SK-N-SH treated with all-trans-retinoic acid at 6 μM for 48 hours (cell line): ENCODE data around the gene NBPF14.
"Not testable (repeated sequence)": the region's sequence is repeated elsewhere in the genome, so short reads cannot be mapped to it uniquely, and the experiment has no call there.

ENCODE experiments used
- ARNTL ChIP-seq: fragments of 450-650 bp; formaldehyde crosslinking; IDR thresholded peaks from 2 replicates; pipeline ENCODE4 v1.5.0; 2020; ENCODE audit warnings: low read depth, mild to moderate bottlenecking, moderate library complexity, borderline replicate concordance
- OSR1 ChIP-seq: fragments of 250-450 bp; sonication (Bioruptor Pico); IDR thresholded peaks from 2 replicates; pipeline ENCODE4 v1.8.0; 2022; ENCODE audit warnings: moderate library complexity, mild to moderate bottlenecking, inconsistent platforms
- POU6F1 ChIP-seq: fragments of 250-450 bp; sonication (Bioruptor Pico); IDR thresholded peaks from 2 replicates; pipeline ENCODE4 v1.8.0; 2021; ENCODE audit warnings: low read depth, mild to moderate bottlenecking, moderate library complexity, borderline replicate concordance
- RARB ChIP-seq: fragments of 250-450 bp; sonication (Bioruptor Pico); IDR thresholded peaks from 2 replicates; pipeline ENCODE4 v1.8.0; 2021; ENCODE audit warnings: mild to moderate bottlenecking, moderate library complexity
- SNAI2 ChIP-seq: fragments of 250-450 bp; sonication (Bioruptor Pico); IDR thresholded peaks from 2 replicates; pipeline ENCODE4 v1.5.0; 2020; ENCODE audit warnings: mild to moderate bottlenecking, moderate library complexity
- TCF4 ChIP-seq: fragments of 250-450 bp; sonication (Bioruptor Pico); IDR thresholded peaks from 2 replicates; pipeline ENCODE4 v1.8.0; 2021; ENCODE audit warnings: mild to moderate bottlenecking, moderate library complexity, borderline replicate concordance
- ZC3H10 ChIP-seq: fragments of 250-450 bp; sonication (Bioruptor Pico); IDR thresholded peaks from 2 replicates; pipeline ENCODE4 v1.5.1; 2021; ENCODE audit warnings: mild to moderate bottlenecking, moderate library complexity
- ZFP30 ChIP-seq: fragments of 450-650 bp; formaldehyde crosslinking; IDR thresholded peaks from 2 replicates; pipeline ENCODE4 v1.5.0; 2022; ENCODE audit warnings: mild to moderate bottlenecking, moderate library complexity
- ZNF565 ChIP-seq: fragments of 450-650 bp; formaldehyde crosslinking; conservative IDR thresholded peaks from 2 replicates; pipeline ENCODE4 v1.5.0; 2020; ENCODE audit warnings: low read depth, mild to moderate bottlenecking, moderate library complexity
- ZNF8 ChIP-seq: fragments of 450-650 bp; formaldehyde crosslinking; IDR thresholded peaks from 2 replicates; pipeline ENCODE4 v1.5.0; 2020; ENCODE audit warnings: mild to moderate bottlenecking, moderate library complexity
- TF ChIP-seq, protein P1 (sequence below): fragments of 250-450 bp; sonication (Bioruptor Pico); IDR thresholded peaks from 2 replicates; pipeline ENCODE4 v1.5.1; 2021; ENCODE audit warnings: mild to moderate bottlenecking, moderate library complexity
- TF ChIP-seq, protein P2 (sequence below): fragments of 250-450 bp; sonication (Bioruptor Pico); IDR thresholded peaks from 2 replicates; pipeline ENCODE4 v1.8.0; 2020; ENCODE audit warnings: mild to moderate bottlenecking, moderate library complexity, borderline replicate concordance
- TF ChIP-seq, protein P3 (sequence below): fragments of 250-450 bp; sonication (Bioruptor Pico); IDR thresholded peaks from 2 replicates; pipeline ENCODE4 v1.5.0; 2020; ENCODE audit warnings: mild to moderate bottlenecking, moderate library complexity
- TF ChIP-seq, protein P4 (sequence below): fragments of 250-450 bp; sonication (Bioruptor Pico); IDR thresholded peaks from 2 replicates; pipeline ENCODE4 v1.5.1; 2020; ENCODE audit warnings: low read depth, mild to moderate bottlenecking, moderate library complexity

GRCh38 chr1:148522072-148522471, 73.7 kb downstream of the NBPF14 start:
- TF ChIP-seq, protein P1, sequence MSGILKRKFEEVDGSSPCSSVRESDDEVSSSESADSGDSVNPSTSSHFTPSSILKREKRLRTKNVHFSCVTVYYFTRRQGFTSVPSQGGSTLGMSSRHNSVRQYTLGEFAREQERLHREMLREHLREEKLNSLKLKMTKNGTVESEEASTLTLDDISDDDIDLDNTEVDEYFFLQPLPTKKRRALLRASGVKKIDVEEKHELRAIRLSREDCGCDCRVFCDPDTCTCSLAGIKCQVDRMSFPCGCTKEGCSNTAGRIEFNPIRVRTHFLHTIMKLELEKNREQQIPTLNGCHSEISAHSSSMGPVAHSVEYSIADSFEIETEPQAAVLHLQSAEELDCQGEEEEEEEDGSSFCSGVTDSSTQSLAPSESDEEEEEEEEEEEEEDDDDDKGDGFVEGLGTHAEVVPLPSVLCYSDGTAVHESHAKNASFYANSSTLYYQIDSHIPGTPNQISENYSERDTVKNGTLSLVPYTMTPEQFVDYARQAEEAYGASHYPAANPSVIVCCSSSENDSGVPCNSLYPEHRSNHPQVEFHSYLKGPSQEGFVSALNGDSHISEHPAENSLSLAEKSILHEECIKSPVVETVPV = not testable (repeated sequence)
- not testable (repeated sequence) for TF ChIP-seq TCF4, ZC3H10, ARNTL, RARB, ZNF565, ZFP30, SNAI2, POU6F1, OSR1, ZNF8 (CRISPR knock-in tag)
- TF ChIP-seq, protein P2, sequence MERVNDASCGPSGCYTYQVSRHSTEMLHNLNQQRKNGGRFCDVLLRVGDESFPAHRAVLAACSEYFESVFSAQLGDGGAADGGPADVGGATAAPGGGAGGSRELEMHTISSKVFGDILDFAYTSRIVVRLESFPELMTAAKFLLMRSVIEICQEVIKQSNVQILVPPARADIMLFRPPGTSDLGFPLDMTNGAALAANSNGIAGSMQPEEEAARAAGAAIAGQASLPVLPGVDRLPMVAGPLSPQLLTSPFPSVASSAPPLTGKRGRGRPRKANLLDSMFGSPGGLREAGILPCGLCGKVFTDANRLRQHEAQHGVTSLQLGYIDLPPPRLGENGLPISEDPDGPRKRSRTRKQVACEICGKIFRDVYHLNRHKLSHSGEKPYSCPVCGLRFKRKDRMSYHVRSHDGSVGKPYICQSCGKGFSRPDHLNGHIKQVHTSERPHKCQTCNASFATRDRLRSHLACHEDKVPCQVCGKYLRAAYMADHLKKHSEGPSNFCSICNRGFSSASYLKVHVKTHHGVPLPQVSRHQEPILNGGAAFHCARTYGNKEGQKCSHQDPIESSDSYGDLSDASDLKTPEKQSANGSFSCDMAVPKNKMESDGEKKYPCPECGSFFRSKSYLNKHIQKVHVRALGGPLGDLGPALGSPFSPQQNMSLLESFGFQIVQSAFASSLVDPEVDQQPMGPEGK = not testable (repeated sequence)
- TF ChIP-seq, protein P3, sequence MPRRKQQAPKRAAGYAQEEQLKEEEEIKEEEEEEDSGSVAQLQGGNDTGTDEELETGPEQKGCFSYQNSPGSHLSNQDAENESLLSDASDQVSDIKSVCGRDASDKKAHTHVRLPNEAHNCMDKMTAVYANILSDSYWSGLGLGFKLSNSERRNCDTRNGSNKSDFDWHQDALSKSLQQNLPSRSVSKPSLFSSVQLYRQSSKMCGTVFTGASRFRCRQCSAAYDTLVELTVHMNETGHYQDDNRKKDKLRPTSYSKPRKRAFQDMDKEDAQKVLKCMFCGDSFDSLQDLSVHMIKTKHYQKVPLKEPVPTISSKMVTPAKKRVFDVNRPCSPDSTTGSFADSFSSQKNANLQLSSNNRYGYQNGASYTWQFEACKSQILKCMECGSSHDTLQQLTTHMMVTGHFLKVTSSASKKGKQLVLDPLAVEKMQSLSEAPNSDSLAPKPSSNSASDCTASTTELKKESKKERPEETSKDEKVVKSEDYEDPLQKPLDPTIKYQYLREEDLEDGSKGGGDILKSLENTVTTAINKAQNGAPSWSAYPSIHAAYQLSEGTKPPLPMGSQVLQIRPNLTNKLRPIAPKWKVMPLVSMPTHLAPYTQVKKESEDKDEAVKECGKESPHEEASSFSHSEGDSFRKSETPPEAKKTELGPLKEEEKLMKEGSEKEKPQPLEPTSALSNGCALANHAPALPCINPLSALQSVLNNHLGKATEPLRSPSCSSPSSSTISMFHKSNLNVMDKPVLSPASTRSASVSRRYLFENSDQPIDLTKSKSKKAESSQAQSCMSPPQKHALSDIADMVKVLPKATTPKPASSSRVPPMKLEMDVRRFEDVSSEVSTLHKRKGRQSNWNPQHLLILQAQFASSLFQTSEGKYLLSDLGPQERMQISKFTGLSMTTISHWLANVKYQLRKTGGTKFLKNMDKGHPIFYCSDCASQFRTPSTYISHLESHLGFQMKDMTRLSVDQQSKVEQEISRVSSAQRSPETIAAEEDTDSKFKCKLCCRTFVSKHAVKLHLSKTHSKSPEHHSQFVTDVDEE (CRISPR knock-in tag) = not testable (repeated sequence)
- TF ChIP-seq, protein P4, sequence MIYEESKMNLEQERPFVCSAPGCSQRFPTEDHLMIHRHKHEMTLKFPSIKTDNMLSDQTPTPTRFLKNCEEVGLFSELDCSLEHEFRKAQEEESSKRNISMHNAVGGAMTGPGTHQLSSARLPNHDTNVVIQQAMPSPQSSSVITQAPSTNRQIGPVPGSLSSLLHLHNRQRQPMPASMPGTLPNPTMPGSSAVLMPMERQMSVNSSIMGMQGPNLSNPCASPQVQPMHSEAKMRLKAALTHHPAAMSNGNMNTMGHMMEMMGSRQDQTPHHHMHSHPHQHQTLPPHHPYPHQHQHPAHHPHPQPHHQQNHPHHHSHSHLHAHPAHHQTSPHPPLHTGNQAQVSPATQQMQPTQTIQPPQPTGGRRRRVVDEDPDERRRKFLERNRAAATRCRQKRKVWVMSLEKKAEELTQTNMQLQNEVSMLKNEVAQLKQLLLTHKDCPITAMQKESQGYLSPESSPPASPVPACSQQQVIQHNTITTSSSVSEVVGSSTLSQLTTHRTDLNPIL = not testable (repeated sequence)
